Stimulated activated CD8-positive, alpha-beta memory T cell treated with anti-CD3 and anti-CD28 coated beads, Interleukin-15, amount 100 ng/mL, for 1 hour (primary cell): Measurements from ENCODE around the gene RNASE4.

Source experiments
- DNase-seq: peaks from one replicate; pipeline ENCODE4 v3.0.0-alpha.2; 2020; ENCODE audit warnings: low read depth

Gene RNASE4

GRCh38 chr14:20675669-20676068 is 8.7 kb upstream of the RNASE4 start:
- no peak for DNase-seq

GRCh38 chr14:20676072-20676471 is 8.3 kb upstream of the RNASE4 start:
- no peak for DNase-seq

- no peak for DNase-seq
Observed at GRCh38 chr14:20679907-20680306, 4.5 kb upstream of the RNASE4 start.

GRCh38 chr14:20680363-20680762 is 4.0 kb upstream of the RNASE4 start:
- DNase-seq = no peak

- peak; percentile 8 for DNase-seq
Observed at GRCh38 chr14:20680843-20681347, 3.5 kb upstream of the RNASE4 start.

GRCh38 chr14:20681348-20682126 is 2.8 kb upstream of the RNASE4 start:
- DNase-seq = peak; percentile 84

- DNase-seq = no peak
Observed at GRCh38 chr14:20682127-20682434, 2.3 kb upstream of the RNASE4 start.

GRCh38 chr14:20682435-20683124 is 1.8 kb upstream of the RNASE4 start:
- DNase-seq = peak; percentile 46

GRCh38 chr14:20683125-20683890 is 1.1 kb upstream of the RNASE4 start:
- DNase-seq = peak; percentile 49

GRCh38 chr14:20684662-20685456 is 499 bp downstream of the RNASE4 start:
- DNase-seq = no peak

- DNase-seq = no peak
Observed at GRCh38 chr14:20686386-20687143, 2.2 kb downstream of the RNASE4 start.

- no peak for DNase-seq
Observed at GRCh38 chr14:20687362-20688166, 3.2 kb downstream of the RNASE4 start.

GRCh38 chr14:20688167-20688839 is 3.9 kb downstream of the RNASE4 start, which contains the start of gene ANG:
TSS of gene ANG (plus strand) at chr14:20688764. CDS start at chr14:20693565, 4,801 bp downstream.
- DNase-seq = no peak

- DNase-seq = no peak
Observed at GRCh38 chr14:20690848-20691640, 6.7 kb downstream of the RNASE4 start.

- no peak for DNase-seq
Observed at GRCh38 chr14:20692116-20692751, 7.9 kb downstream of the RNASE4 start.

- no peak for DNase-seq
Observed at GRCh38 chr14:20696764-20697163, 12.4 kb downstream of the RNASE4 start.

GRCh38 chr14:20697273-20698017 is 13.1 kb downstream of the RNASE4 start:
- peak; percentile 27 for DNase-seq

GRCh38 chr14:20698018-20698329 is 13.6 kb downstream of the RNASE4 start:
- DNase-seq = no peak
